GM08714 (cell line): Measurements from ENCODE around the gene INSR.
A peak's percentile ranks its signal among the peaks of the same experiment; 100 is the strongest.

ENCODE experiments used
- H3K4me3 ChIP-seq: fragments of 200-500 bp; sonication (Bioruptor generic); 2 replicates; pipeline ENCODE4 v1.5.1; 2014; ENCODE audit warnings: mild to moderate bottlenecking, low read length, inconsistent platforms
- ZNF274 ChIP-seq: IDR thresholded peaks from 2 replicates; pipeline ENCODE4 v1.6.1; 2012; ENCODE audit warnings: mild to moderate bottlenecking, low read depth, low read length

Gene INSR

DNA sequence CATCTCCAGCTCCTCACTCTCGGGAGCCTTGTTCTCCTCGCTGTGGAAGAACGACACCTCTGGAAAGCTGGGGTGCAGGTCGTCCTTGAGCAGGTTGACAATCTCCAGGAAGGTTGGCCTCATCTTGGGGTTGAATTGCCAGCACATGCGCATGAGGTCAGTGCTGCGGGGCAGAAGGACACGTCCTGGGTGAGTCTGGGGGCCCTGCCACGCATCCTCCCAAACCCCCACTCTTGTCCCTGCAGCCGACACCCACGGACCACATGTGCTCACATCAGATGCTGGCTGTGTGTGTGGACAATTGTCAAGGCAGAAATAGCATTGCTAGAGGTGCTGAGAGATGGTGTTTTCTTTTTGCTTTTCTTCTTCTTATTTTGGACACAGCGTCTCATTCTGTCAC, 177.0 kb downstream of the INSR start:
- no peak for TF ChIP-seq ZNF274
- H3K4me3 ChIP-seq, result no peak overlapping the region

DNA sequence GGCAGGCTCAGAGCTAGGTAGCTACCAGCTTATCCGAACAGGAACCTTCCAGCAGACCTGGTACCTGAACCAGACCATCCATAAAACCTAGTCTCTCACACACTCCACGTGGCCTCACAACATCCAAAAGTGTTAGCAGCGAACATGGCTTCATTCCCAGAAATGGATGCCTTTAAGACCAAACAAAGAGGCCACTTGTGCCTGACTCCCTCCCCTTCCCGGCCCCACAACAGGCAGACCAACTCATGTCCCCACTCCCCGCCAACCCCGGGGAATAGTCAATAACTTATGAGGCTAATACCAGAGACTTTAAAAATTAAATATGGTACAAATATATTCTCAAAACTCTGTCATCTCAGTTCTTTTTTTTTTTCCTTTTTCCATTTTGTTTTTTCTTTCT, 178.5 kb downstream of the INSR start:
- H3K4me3 ChIP-seq, result no peak overlapping the region
- TF ChIP-seq ZNF274, result no peak

DNA sequence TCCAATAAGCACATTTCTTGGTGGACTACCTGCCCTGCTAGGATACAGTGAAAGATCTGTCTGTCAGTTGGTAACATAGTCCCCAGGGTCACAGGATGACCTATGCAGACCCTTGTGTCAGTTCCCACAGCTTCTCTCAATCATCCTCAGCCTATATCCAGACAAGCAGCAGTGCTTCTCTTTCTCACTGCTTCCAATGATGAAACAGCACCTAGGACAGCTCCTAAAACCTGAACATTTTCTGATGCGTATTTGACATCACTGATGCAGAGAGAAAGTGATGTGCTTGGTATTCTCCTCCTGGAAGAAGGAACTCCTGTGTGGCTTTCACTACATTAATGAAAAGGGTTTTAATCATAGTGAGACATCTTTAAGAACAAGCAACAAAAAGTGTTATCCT, 181.0 kb downstream of the INSR start:
- TF ChIP-seq ZNF274, result no peak
- H3K4me3 ChIP-seq, result no peak overlapping the region

DNA sequence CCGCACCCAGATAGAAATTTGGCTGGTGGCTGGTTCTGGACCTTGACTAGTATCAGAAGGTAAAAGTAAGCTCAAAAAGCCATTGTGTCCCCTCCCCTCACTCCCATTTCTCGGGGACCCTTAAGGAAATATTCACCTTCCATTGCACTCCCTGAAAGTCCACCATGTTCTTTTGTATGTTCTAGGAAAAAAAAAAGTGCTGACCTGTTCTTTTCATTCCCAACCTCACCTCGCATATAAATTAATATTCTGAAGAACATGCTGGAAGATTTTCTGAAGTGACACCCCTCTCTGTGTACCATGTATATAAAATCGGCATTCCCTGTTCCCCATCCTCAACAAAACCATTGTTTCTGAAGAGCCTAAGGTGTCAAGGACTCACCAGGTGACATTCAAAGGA, 181.5 kb downstream of the INSR start:
- H3K4me3 ChIP-seq, result no peak overlapping the region
- TF ChIP-seq ZNF274, result no peak

DNA sequence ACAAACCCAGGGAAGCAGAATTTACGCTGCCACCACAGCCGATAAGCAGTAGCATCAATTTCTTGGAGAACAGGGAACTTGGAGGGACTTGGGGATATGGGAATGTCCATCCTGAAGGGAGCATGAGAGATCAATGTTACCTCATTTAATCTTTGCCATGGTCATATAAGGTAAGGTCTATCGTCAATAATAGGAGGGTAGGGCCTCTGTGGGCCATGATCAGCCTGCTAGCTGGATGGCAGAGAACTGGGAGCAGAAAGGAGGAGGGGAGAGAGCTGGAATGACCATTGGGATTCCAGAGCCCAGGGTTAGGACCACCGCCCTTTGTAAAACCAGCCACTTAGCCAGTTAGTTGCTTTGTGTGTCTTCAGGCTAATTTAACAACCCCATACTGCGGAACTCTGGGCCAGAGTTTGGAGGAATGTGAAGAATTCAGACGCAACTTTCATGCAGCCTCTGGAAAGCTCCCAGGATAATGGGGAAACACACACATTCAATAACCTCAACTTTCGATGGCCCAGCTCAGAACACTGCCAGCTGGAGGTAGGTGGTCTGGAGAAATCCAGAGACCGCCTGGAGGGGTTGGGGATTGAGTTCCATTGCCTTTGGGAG, 184.4 kb downstream of the INSR start:
- no peak for TF ChIP-seq ZNF274
- H3K4me3 ChIP-seq, result no peak overlapping the region

DNA sequence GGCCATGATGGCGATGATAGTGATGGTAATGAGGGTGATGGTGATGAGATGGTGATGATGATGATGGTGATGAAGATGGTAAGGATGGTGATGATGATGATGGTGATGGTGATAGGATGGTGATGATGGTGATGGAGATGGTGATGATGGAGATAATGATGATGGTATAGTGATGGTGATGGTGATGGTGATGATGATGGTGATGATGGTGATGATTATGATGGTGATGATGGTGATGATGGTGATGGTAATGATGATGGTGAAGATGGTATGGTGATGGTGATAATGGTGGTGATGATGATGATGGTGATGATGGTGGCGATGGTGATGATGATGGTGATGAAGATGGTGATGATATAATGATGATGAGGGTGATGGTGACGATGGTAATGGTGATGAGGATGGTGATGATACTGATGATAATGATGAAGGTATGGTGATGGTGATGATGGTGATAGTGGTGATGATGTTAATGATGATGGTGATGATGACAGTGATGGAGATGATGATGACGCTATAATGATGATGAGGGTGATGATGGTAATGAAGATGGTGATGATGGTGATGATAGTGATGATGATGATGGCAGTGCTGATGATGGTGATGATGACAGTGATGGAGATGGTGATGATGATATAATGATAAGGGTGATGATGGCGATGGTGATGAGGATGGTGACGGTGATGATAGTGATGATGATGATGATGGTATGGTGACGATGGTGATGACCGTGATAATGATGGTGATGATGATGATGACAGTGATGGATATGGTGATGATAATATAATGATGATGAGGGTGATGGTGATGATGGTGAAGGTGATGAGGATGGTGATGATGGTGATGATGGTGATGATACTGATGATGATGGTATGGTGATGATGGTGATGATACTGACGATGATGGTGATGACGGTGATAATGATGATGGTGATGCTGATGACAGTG, 187.2 kb downstream of the INSR start:
- H3K4me3 ChIP-seq, result no peak overlapping the region
- TF ChIP-seq ZNF274, result no peak

DNA sequence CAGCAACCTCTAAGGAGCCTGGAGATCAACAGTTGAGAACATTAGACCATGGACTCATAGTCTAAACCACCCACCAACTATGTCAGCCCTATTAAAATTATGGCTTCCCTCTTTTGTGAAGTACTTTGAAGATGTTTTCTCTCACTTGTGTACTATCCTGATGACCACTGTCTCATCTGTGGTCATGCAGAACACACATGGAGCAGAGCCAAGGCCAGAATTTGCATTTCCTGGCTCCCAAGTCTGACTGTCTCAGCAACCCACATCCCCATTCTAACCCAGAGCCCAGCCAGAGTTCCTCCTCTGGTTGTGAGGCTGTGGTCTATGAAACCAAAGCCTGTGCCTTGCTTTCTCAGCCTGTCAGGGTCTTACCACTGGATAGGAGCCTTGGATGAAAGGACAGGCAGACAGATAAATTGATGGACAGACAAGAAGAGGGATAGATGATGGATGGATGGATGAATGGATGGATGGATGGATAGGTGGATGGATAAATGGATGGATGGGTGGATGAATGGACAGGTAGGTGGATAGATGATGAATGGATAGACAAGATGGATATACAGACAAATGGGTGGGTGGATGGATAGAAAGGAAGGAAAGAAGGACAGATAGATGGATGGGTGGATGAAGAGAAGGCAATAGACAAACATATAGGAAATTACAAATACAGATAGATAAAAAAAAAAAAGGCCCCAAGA, 189.3 kb downstream of the INSR start:
- no peak for TF ChIP-seq ZNF274

DNA sequence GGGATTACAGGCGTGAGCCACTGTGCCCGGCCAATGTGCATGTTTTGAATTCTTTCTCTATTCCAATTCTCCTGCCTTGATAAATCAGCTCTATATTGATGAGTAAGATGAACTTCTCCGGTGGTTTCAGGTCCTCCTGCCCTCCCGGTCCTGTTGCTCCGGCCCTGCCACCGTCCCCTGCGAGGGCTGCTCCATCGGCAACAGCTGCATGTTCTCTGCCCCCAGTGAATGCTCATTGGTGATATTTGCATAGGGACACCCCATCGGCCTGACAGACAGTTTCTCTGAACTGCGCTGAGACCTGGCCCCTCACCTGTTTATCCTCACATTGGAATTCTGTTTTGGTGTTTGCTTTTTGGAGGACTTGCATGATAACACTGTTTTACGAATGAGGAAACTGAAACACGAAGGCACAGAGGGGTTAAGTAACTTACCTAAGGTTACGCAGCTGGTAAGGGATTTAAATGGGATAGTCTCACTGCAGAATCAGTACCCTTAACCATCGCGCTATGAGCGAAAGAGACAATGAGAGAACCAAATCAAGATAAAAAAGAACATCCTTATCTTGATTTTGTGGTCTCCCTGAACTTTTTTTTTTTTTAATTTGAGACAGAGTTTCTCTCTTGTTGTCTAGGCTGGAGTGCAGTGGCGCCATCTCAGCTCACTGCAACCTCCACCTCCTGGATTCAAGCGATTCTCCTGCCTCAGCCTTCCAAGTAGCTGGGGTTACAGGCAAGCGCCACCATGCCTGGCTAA, 192.5 kb downstream of the INSR start:
- TF ChIP-seq ZNF274, result no peak
- H3K4me3 ChIP-seq, result no peak overlapping the region

More for the DNA sequence above, 189.3 kb downstream of the INSR start:
- no peak overlapping the region for H3K4me3 ChIP-seq

DNA sequence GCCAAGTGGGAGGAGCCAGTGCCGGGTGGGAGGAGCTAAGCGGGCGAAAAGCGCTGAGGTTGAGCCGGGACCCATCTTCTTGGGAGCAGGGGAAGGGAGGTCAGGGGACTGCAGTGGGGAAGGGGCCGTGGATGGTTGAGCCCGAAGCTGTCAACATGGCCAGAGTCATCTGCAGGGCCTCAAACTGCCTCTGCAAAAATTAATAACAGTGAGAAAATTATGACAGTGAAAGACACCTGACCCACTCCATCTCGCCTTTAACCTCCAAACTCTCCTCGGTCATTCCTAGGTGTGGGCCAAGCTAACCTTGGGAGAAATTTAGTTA, 194.7 kb downstream of the INSR start:
- peak overlapping the region; percentile 61; the same call in 1 of the 2 replicates for H3K4me3 ChIP-seq
- TF ChIP-seq ZNF274, result no peak

DNA sequence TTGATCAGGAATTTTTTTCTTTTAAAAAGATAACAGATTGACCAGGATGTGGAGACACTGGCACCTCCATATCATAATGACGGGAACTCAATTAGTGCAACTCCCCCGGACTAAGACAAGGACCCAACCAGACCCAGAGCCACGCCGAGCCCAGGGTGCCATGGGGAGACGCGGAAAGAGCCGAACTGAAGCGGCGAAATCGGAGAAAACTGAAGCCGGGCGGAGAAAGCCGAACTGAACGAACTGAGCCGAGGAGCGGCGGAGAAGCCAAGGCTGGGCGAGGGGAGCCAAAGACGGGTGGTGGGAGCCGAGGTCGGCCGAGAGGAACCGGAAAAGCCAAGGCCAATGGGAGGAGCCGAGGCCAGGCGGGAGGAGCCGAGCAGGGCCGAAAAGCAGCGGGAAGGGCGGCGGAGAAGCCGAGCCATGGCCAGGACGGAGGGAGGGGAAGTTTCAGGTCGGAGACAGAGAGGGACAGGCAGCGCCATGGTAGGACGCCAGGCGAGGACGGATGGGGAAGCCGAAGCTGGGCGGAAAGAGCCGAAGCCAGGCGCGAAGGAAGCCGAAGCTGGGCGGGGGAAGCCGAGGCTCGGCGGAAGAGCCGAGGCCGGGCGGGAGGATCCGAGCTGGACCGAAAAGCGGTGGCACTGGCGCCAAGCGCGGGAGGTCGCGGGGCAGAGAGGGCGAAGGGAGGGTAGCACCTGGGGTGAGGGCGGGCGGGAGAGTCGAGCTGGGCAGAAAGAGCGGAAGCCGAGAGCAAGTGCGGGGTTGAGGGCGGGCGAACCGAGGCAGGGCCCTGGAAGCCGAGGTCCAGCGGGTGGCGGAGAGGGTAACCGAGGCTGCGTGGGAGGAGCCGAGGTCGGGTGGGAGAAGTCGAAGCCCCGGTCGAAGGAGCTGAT, 195.3 kb downstream of the INSR start:
- no peak for TF ChIP-seq ZNF274

DNA sequence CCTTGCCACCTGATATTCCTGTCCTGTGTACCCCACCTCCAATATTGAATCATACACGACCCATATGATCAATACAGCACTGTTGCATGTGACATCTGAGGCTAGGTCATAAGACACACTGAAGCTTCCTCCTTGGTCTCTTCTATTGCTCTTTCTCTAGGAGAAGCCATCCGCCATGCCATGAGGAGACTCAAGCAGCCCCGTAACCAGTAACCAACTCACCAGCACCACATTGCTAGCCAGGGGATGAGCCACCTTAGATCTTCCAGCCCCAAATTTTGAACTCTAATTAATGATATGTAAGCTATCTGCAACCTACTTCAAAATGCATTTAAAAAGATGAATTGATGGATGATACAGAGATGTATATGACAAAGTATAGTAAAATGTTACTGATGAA, 196.1 kb downstream of the INSR start:
- no peak overlapping the region for H3K4me3 ChIP-seq
- no peak for TF ChIP-seq ZNF274

More for the DNA sequence above, 195.3 kb downstream of the INSR start:
- peak overlapping the region; percentile 61 for H3K4me3 ChIP-seq

DNA sequence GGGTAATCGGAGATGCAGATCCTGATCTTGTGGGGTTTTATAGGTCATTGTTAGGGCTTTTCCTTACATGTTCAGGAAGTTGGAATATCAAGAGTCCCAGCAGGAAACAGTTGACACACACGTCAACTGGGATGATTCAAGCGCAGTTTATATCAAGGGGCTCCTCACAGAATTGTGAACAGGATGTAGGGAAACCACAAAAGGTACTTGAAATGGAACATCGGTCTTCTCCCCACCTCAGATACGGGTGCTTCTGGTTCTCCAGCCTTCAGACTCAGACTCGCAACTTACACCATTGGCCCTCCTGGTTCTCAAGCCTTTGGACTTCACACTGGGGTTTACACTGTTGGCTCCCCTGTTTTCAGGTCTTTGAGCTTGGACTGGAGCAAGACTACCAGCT, 205.2 kb downstream of the INSR start:
- no peak for TF ChIP-seq ZNF274
- no peak overlapping the region for H3K4me3 ChIP-seq
